Fibroblast of lung (primary cell): ENCODE results near the gene PIAS1.

Source experiments
- EZH2 ChIP-seq: IDR thresholded peaks from 2 replicates; pipeline ENCODE4 v1.5.1; 2012; ENCODE audit warnings: low read length, control low read depth, mild to moderate bottlenecking; ENCODE audit errors: missing control alignments
- TF ChIP-seq, protein P1 (sequence below), 2 donors: IDR thresholded peaks in 1 of 2; conservative IDR thresholded peaks in 1 of 2; 1 replicate in 1 of 2; 2 replicates in 1 of 2; pipeline ENCODE4 v1.5.1; 2011 to 2012; ENCODE audit warnings: low read length in 2 of 2, control low read depth in 1 of 2, inconsistent platforms in 1 of 2, low read depth in 1 of 2, mild to moderate bottlenecking in 1 of 2

DNA sequence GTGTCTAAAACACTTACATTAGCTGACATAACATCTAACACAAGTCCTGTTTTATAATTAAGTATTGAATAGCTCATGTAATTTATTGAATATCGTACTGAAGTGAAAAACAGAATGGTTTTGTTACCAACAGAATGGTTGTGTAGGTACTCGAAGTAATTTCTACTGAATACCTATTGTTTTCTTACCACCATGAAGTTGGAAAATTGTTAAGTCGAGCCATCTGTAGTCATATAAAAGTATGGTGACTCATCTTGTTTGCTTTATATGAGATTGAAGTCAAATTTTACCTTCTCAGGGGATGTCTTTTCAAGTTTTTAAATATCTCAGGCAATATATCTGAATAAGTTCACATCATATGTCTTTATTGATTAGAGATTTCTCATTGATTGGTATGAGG lies 37.6 kb downstream of the PIAS1 start:
- TF ChIP-seq, protein P1, sequence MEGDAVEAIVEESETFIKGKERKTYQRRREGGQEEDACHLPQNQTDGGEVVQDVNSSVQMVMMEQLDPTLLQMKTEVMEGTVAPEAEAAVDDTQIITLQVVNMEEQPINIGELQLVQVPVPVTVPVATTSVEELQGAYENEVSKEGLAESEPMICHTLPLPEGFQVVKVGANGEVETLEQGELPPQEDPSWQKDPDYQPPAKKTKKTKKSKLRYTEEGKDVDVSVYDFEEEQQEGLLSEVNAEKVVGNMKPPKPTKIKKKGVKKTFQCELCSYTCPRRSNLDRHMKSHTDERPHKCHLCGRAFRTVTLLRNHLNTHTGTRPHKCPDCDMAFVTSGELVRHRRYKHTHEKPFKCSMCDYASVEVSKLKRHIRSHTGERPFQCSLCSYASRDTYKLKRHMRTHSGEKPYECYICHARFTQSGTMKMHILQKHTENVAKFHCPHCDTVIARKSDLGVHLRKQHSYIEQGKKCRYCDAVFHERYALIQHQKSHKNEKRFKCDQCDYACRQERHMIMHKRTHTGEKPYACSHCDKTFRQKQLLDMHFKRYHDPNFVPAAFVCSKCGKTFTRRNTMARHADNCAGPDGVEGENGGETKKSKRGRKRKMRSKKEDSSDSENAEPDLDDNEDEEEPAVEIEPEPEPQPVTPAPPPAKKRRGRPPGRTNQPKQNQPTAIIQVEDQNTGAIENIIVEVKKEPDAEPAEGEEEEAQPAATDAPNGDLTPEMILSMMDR (conservative IDR thresholded peaks at IDR 0.05 in 1 of 2, IDR thresholded peaks at IDR 0.05 in 1 of 2; ENCODE audit: low read depth in 1 of 2, low read length in 2 of 2), result no peak
- no peak for TF ChIP-seq EZH2
